ENCODE measurements around the gene FUT9. TPM values are rescaled to one million over a fixed set of nuclear protein-coding genes. Genes with fewer than 3 reads are reported as not detected.

FUT9 gene
- total and polyA plus RNA-seq, 8 donors, result 0.23 to 0.69 (median 0.40) TPM; not detected in 2

GRCh38 chr6:96101564-96101963 is 85.8 kb downstream of the FUT9 start:
- no peak for TF ChIP-seq CTCF (IDR thresholded peaks at IDR 0.05)
- H3K27me3 ChIP-seq, result no peaks in the 10 kb centered on the region
- no peaks in the 10 kb centered on the region for H3K4me1 ChIP-seq
- no peak overlapping the region for H3K4me3 ChIP-seq
- DNase-seq (no peak), ATAC-seq (no peak)
- intact Hi-C loops (cut with DNase I), result no loop called here
- H3K9me3 ChIP-seq, result no peaks in the 10 kb centered on the region
- H3K27ac ChIP-seq, result no peak overlapping the region
- no peaks in the 10 kb centered on the region for H3K36me3 ChIP-seq

GRCh38 chr6:96104910-96105309 is 89.1 kb downstream of the FUT9 start:
- no peak overlapping the region for H3K4me3 ChIP-seq
- intact Hi-C loops (cut with DNase I), result no loop called here
- ATAC-seq, result no peak
- no peak overlapping the region for H3K27ac ChIP-seq
- TF ChIP-seq CTCF (IDR thresholded peaks at IDR 0.05), result no peak
- DNase-seq, result no peak
- no peaks in the 10 kb centered on the region for H3K9me3 ChIP-seq
- H3K27me3 ChIP-seq, result no peaks in the 10 kb centered on the region
- H3K36me3 ChIP-seq, result no peaks in the 10 kb centered on the region
- no peaks in the 10 kb centered on the region for H3K4me1 ChIP-seq

DNA sequence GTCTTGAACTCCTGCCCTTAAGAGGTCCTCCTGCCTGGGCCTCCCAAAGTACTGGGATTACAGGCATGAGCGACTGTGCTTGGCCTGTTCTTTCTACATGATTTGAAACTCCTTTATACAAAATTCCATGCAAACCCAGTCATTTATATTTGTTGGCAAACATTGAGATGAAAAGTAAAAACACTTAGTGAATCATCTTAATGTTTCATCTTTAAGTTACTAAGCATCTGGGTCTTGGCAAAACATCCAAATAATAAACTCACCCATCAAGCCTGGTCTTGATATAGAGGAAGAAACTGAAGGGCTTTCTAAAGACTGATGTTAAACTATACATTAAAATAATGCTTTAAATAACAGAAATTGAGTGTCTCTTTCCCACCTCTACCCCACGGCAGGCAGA is 95.1 kb downstream of the FUT9 start:
- ATAC-seq (no peak), DNase-seq (no peak)
- Histone ChIP-seq H3K9me3 (no peaks in the 10 kb centered on the region), H3K36me3 (no peaks in the 10 kb centered on the region), H3K4me3 (no peak overlapping the region), H3K27me3 (no peaks in the 10 kb centered on the region), H3K4me1 (no peaks in the 10 kb centered on the region), H3K27ac (no peak overlapping the region)
- intact Hi-C loops (cut with DNase I), result no loop called here
- TF ChIP-seq CTCF (IDR thresholded peaks at IDR 0.05), result no peak

GRCh38 chr6:96116674-96117073 is 100.9 kb downstream of the FUT9 start:
- H3K27me3 ChIP-seq, result no peaks in the 10 kb centered on the region

GRCh38 chr6:96124778-96125177 is 109.0 kb downstream of the FUT9 start:
- H3K36me3 ChIP-seq, result no peaks in the 10 kb centered on the region
- peaks cover 0 to 2% of the 10 kb centered on the region in 2 donors for H3K9me3 ChIP-seq
- H3K4me3 ChIP-seq, result no peak overlapping the region
- intact Hi-C loops (cut with DNase I), result no loop called here
- ATAC-seq (no peak), DNase-seq (no peak)
- TF ChIP-seq CTCF (IDR thresholded peaks at IDR 0.05), result no peak
- no peaks in the 10 kb centered on the region for H3K27me3 ChIP-seq
- no peak overlapping the region for H3K27ac ChIP-seq
- H3K4me1 ChIP-seq, result no peaks in the 10 kb centered on the region

More at GRCh38 chr6:96116674-96117073, 100.9 kb downstream of the FUT9 start:
- Histone ChIP-seq H3K4me1 (no peaks in the 10 kb centered on the region), H3K36me3 (no peaks in the 10 kb centered on the region), H3K27ac (no peak overlapping the region), H3K4me3 (no peak overlapping the region), H3K9me3 (no peaks in the 10 kb centered on the region)
- intact Hi-C loops (cut with DNase I), result no loop called here
- DNase-seq (peak in 1 of 4 donors; percentile 1), ATAC-seq (no peak)
- TF ChIP-seq CTCF (IDR thresholded peaks at IDR 0.05), result no peak
